CD4-positive, alpha-beta T cell (primary cell): ENCODE results near the gene PRMT2. TPM values are rescaled to one million over a fixed set of nuclear protein-coding genes. Genes with fewer than 3 reads are reported as not detected.

Source experiments
- total RNA-seq, 174 experiments: library from RNA in 2 of 174; stranded (reverse) in 2 of 174; gene quantifications; one replicate each; pipeline ENCODE4 v1.2.3 and lab custom pipeline; 2021 to 2026

PRMT2 gene
- total RNA-seq, 2 experiments from 2014 or later = 97.1 to 101 TPM

Other genes with a start within 250 kb of the PRMT2 start
- gene DIP2A, start 176.8 kb upstream of the PRMT2 start, total RNA-seq = 10 to 100 TPM; 61.2 to 66.1 TPM
- under 1 TPM; 0.47 to 0.52 TPM for gene S100B, start 30.6 kb upstream of the PRMT2 start, total RNA-seq